ENCODE data around the gene SSTR5.

- TF ChIP-seq POLR2A (IDR thresholded peaks at IDR 0.05) (no peak), CTCF (IDR thresholded peaks at IDR 0.05) (no peak)
These were observed 36.0 kb downstream of the SSTR5 start for GRCh38 chr16:1108299-1109252.

All from heart left ventricle (tissue), 13 donors.